ENCODE measurements around the gene AIFM3.

The AIFM3 gene

GRCh38 chr22:21030032-21030431 lies 63.0 kb downstream of the AIFM3 start:
- Histone ChIP-seq H3K4me1 (ENCODE audit: control insufficient read depth, insufficient read depth, low read length) (no peaks in the 10 kb centered on the region), H3K27me3 (ENCODE audit: control insufficient read depth, insufficient read depth, low read length) (peaks cover 12% of the 10 kb centered on the region), H3K4me3 (ENCODE audit: low read length) (no peak overlapping the region), H3K27ac (ENCODE audit: low read depth, low read length) (no peak overlapping the region), H3K36me3 (ENCODE audit: control insufficient read depth, insufficient read depth, low read length) (no peaks in the 10 kb centered on the region), H3K9ac (ENCODE audit: low read length) (no peak overlapping the region)
